Liver (tissue), 9 donors: ENCODE measurements around the gene CD160. TPM values are rescaled to one million over a fixed set of nuclear protein-coding genes. Genes with fewer than 3 reads are reported as not detected.

Source experiments
- DNase-seq: peaks from one replicate; pipeline ENCODE4 v3.0.0-alpha.2; 2017; ENCODE audit warnings: low spot score
- H3K27ac ChIP-seq, 2 donors: one replicate each; pipeline ENCODE4 v1.7.0; 2013; ENCODE audit warnings: inconsistent platforms in 2 of 2, low read length in 2 of 2, control low read depth in 1 of 2, low read depth in 1 of 2, mild to moderate bottlenecking in 1 of 2
- H3K27me3 ChIP-seq, 4 donors: one replicate each; pipeline versions ENCODE4 v1.6.1 to v1.7.0; 2013; ENCODE audit warnings: low read length in 3 of 4, inconsistent platforms in 1 of 4, mild to moderate bottlenecking in 1 of 4, moderate library complexity in 1 of 4; ENCODE audit not compliant: control insufficient read depth in 4 of 4, insufficient read depth in 4 of 4
- H3K36me3 ChIP-seq, 4 donors: one replicate each; pipeline versions ENCODE4 v1.6.1 to v1.7.0; 2013; ENCODE audit warnings: low read length in 3 of 4, mild to moderate bottlenecking in 3 of 4, low read depth in 1 of 4, moderate library complexity in 1 of 4; ENCODE audit not compliant: control insufficient read depth in 4 of 4, insufficient read depth in 3 of 4
- H3K4me1 ChIP-seq, 4 donors: one replicate each; pipeline versions ENCODE4 v1.6.1 to v1.7.0; 2013; ENCODE audit warnings: low read length in 3 of 4, mild to moderate bottlenecking in 3 of 4, moderate library complexity in 1 of 4; ENCODE audit not compliant: control insufficient read depth in 4 of 4, insufficient read depth in 4 of 4
- H3K4me3 ChIP-seq, 3 donors: one replicate each; pipeline versions ENCODE4 v1.6.1 to v1.7.0; 2013; ENCODE audit warnings: low read length in 3 of 3, control low read depth in 1 of 3, low read depth in 1 of 3, mild to moderate bottlenecking in 1 of 3
- H3K9ac ChIP-seq, 2 donors: one replicate each; pipeline ENCODE4 v1.7.0; 2013; ENCODE audit warnings: low read length in 2 of 2, mild to moderate bottlenecking in 2 of 2, moderate library complexity in 2 of 2, control low read depth in 1 of 2, low read depth in 1 of 2
- H3K9me3 ChIP-seq, 4 donors: one replicate each; pipeline versions ENCODE4 v1.6.1 to v1.7.0; 2013; ENCODE audit warnings: low read length in 3 of 4; ENCODE audit not compliant: control insufficient read depth in 4 of 4
- FOXA1 ChIP-seq: IDR thresholded peaks from 2 replicates; pipeline ENCODE4 v1.6.1; 2016; ENCODE audit warnings: antibody characterized with exemption
- FOXA2 ChIP-seq: IDR thresholded peaks from 2 replicates; pipeline ENCODE4 v1.6.1; 2016; ENCODE audit warnings: antibody characterized with exemption
- GABPA ChIP-seq, 2 donors: IDR thresholded peaks in 1 of 2; conservative IDR thresholded peaks in 1 of 2; 2 replicates each; pipeline ENCODE4 v1.6.1; 2016; ENCODE audit warnings: antibody characterized with exemption in 2 of 2, mild to moderate bottlenecking in 1 of 2, moderate library complexity in 1 of 2
- HNF4A ChIP-seq, 2 donors: conservative IDR thresholded peaks; 2 replicates each; pipeline ENCODE4 v1.6.1; 2016; ENCODE audit warnings: antibody characterized with exemption in 2 of 2, mild to moderate bottlenecking in 2 of 2
- HNF4G ChIP-seq: IDR thresholded peaks from 2 replicates; pipeline ENCODE4 v1.6.1; 2016; ENCODE audit warnings: antibody characterized with exemption
- JUND ChIP-seq, 2 donors: IDR thresholded peaks; 2 replicates each; pipeline ENCODE4 v1.6.1; 2016; ENCODE audit warnings: antibody characterized with exemption in 2 of 2
- NR2F2 ChIP-seq: IDR thresholded peaks from 2 replicates; pipeline ENCODE4 v1.6.1; 2016; ENCODE audit warnings: antibody characterized with exemption
- RAD21 ChIP-seq, 2 donors: IDR thresholded peaks; 2 replicates each; pipeline ENCODE4 v1.6.1; 2016; ENCODE audit warnings: antibody characterized with exemption in 2 of 2, mild to moderate bottlenecking in 2 of 2
- RXRA ChIP-seq, 2 donors: IDR thresholded peaks; 2 replicates each; pipeline ENCODE4 v1.6.1; 2017 to 2018; ENCODE audit warnings: antibody characterized with exemption in 2 of 2, mild to moderate bottlenecking in 1 of 2
- SP1 ChIP-seq: IDR thresholded peaks from 2 replicates; pipeline ENCODE4 v1.6.1; 2018; ENCODE audit warnings: antibody characterized with exemption, mild to moderate bottlenecking
- TAF1 ChIP-seq: conservative IDR thresholded peaks from 2 replicates; pipeline ENCODE4 v1.6.1; 2016; ENCODE audit warnings: antibody characterized with exemption, mild to moderate bottlenecking
- WGBS: extraction: QIAGEN DNeasy Blood & Tissue Kit; methylation state at CpG from one replicate; pipeline ENCODE4 v1.1.7; 2013; 5-methylcytosine and 5-hydroxymethylcytosine counted together
- polyA plus RNA-seq, 2 donors: library from polyadenylated mRNA; stranded (reverse) in 1 of 2; unstranded in 1 of 2; fragments of 200-250 nt in 1 of 2; fragments of >200 nt in 1 of 2; fragmentation: Nextera tagmentation in 1 of 2; extraction: Ambion mirVana in 1 of 2; gene quantifications; one replicate each; pipeline versions ENCODE4 v1.2.1 to v1.2.3, GENCODE V29; 2013 to 2015
- total RNA-seq, 2 donors: library from RNA; depleted of rRNA; stranded (reverse); fragments of >200 nt; gene quantifications; one replicate each; pipeline ENCODE4 v1.2.3, GENCODE V29; 2014
- TF ChIP-seq, protein P1 (sequence below): IDR thresholded peaks from 2 replicates; pipeline ENCODE4 v1.6.1; 2016; ENCODE audit warnings: antibody characterized with exemption
- TF ChIP-seq, protein P2 (sequence below): IDR thresholded peaks from 2 replicates; pipeline ENCODE4 v1.6.1; 2016; ENCODE audit warnings: antibody characterized with exemption, mild to moderate bottlenecking
- donor health status: healthy.
- donor health status: healthy.
- donor health status: healthy.
- donor health status: healthy.
- donor health status: healthy.

Gene CD160
- total and polyA plus RNA-seq, 4 donors = 0.54 to 1.4 (median 1.1) TPM

DNA sequence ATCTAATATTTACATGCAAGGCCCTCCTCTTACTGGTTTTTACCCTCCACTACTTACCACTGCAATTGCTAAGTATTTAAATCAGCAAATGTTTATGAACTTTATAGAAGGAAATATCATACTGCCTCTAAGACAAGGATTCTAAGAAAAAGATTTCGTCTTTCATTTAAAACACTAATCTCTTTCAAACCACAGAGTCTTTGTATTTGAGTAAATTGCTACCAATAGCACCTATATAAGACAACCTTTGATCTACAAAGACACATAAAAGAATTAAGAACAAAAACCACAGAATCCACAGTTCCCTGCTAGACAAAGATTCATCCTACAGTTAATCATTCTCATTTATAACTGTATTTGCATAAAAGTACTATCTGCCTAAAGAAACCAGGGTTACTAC is 67.0 kb downstream of the CD160 start:
- no peaks in the 10 kb centered on the region for H3K27me3 ChIP-seq
- H3K36me3 ChIP-seq = peaks cover 0 to 12% (median 2%) of the 10 kb centered on the region in 4 donors
- no peak overlapping the region for H3K9ac ChIP-seq
- DNase-seq = no peak
- peaks cover 0 to 6% (median 1%) of the 10 kb centered on the region in 4 donors for H3K4me1 ChIP-seq
- H3K9me3 ChIP-seq = no peaks in the 10 kb centered on the region
- H3K27ac ChIP-seq = no peak overlapping the region
- H3K4me3 ChIP-seq = no peak overlapping the region
- WGBS = 91% methylated on average over 1 of the region's 1 CpG
- TF ChIP-seq RXRA (IDR thresholded peaks at IDR 0.05) = no peak
- TF ChIP-seq FOXA2 = no peak
- no peak for TF ChIP-seq HNF4A (conservative IDR thresholded peaks at IDR 0.05)
- no peak for TF ChIP-seq FOXA1
- no peak for TF ChIP-seq RAD21 (IDR thresholded peaks at IDR 0.05)
- no peak for TF ChIP-seq SP1
- TF ChIP-seq TAF1 = no peak
- TF ChIP-seq JUND (IDR thresholded peaks at IDR 0.05) = no peak
- TF ChIP-seq GABPA (IDR thresholded peaks at IDR 0.05 in 1 of 2, conservative IDR thresholded peaks at IDR 0.05 in 1 of 2) = no peak

DNA sequence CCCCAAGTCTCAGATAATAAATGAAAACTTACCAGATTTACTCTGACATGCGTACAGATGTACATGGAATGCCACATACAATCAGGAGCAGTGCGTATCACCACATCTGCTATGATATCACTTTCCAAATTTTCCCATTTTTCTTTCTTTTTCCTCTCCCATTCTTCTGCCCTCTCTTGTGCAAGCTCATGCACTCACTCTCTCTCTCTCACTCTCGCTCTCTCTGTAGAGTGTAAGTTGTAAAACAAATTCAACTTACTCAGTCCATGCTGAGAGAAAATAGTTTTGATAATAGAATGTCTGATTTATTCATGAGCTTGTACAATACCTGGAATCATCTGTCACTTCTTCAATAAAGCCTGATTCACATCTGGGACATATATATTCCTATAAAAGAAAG is 69.3 kb downstream of the CD160 start:
- no peaks in the 10 kb centered on the region for H3K4me1 ChIP-seq
- H3K27me3 ChIP-seq = no peaks in the 10 kb centered on the region
- 98% methylated on average over 3 of the region's 3 CpGs for WGBS
- no peak overlapping the region for H3K27ac ChIP-seq
- peaks cover 0 to 9% (median 2%) of the 10 kb centered on the region in 4 donors for H3K36me3 ChIP-seq
- no peak for TF ChIP-seq TAF1
- no peak for TF ChIP-seq HNF4A (conservative IDR thresholded peaks at IDR 0.05)
- no peak for TF ChIP-seq NR2F2
- TF ChIP-seq, protein P1, sequence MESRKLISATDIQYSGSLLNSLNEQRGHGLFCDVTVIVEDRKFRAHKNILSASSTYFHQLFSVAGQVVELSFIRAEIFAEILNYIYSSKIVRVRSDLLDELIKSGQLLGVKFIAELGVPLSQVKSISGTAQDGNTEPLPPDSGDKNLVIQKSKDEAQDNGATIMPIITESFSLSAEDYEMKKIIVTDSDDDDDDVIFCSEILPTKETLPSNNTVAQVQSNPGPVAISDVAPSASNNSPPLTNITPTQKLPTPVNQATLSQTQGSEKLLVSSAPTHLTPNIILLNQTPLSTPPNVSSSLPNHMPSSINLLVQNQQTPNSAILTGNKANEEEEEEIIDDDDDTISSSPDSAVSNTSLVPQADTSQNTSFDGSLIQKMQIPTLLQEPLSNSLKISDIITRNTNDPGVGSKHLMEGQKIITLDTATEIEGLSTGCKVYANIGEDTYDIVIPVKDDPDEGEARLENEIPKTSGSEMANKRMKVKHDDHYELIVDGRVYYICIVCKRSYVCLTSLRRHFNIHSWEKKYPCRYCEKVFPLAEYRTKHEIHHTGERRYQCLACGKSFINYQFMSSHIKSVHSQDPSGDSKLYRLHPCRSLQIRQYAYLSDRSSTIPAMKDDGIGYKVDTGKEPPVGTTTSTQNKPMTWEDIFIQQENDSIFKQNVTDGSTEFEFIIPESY = no peak
- no peak for TF ChIP-seq HNF4G
- no peak for TF ChIP-seq SP1
- TF ChIP-seq, protein P2, sequence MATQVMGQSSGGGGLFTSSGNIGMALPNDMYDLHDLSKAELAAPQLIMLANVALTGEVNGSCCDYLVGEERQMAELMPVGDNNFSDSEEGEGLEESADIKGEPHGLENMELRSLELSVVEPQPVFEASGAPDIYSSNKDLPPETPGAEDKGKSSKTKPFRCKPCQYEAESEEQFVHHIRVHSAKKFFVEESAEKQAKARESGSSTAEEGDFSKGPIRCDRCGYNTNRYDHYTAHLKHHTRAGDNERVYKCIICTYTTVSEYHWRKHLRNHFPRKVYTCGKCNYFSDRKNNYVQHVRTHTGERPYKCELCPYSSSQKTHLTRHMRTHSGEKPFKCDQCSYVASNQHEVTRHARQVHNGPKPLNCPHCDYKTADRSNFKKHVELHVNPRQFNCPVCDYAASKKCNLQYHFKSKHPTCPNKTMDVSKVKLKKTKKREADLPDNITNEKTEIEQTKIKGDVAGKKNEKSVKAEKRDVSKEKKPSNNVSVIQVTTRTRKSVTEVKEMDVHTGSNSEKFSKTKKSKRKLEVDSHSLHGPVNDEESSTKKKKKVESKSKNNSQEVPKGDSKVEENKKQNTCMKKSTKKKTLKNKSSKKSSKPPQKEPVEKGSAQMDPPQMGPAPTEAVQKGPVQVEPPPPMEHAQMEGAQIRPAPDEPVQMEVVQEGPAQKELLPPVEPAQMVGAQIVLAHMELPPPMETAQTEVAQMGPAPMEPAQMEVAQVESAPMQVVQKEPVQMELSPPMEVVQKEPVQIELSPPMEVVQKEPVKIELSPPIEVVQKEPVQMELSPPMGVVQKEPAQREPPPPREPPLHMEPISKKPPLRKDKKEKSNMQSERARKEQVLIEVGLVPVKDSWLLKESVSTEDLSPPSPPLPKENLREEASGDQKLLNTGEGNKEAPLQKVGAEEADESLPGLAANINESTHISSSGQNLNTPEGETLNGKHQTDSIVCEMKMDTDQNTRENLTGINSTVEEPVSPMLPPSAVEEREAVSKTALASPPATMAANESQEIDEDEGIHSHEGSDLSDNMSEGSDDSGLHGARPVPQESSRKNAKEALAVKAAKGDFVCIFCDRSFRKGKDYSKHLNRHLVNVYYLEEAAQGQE = no peak
- no peak overlapping the region for H3K4me3 ChIP-seq
- DNase-seq = no peak
- H3K9ac ChIP-seq = no peak overlapping the region
- no peaks in the 10 kb centered on the region for H3K9me3 ChIP-seq

Other genes starting within 250 kb of the CD160 start
- 10 to 100 TPM; 27.2 to 28.4 TPM for gene GPR89A, start 111.5 kb upstream of the CD160 start, total RNA-seq
- 10 to 100 TPM; 10.7 to 28.7 TPM for gene GPR89A, start 111.5 kb upstream of the CD160 start, polyA plus RNA-seq
- gene PDZK1, start 12.1 kb upstream of the CD160 start, total RNA-seq = 10 to 100 TPM; 40.5 to 85.4 TPM
- gene PDZK1, start 12.1 kb upstream of the CD160 start, polyA plus RNA-seq = 10 to 100 TPM; 42.0 to 79.2 TPM
- gene RNF115, start 104.6 kb downstream of the CD160 start, total RNA-seq = 10 to 100 TPM in 1 of 2 donors, 1 to 10 TPM in 1; 8.5 to 10.0 TPM
- 1 to 10 TPM; 3.2 to 6.7 TPM for gene RNF115, start 104.6 kb downstream of the CD160 start, polyA plus RNA-seq
- gene POLR3C, start 104.7 kb downstream of the CD160 start, total RNA-seq = 10 to 100 TPM; 12.6 to 22.0 TPM
- gene POLR3C, start 104.7 kb downstream of the CD160 start, polyA plus RNA-seq = 1 to 10 TPM; 6.3 to 8.5 TPM
- 1 to 10 TPM in 1 of 2 donors, under 1 TPM in 1; 0.59 to 2.1 TPM for gene NUDT17, start 126.1 kb downstream of the CD160 start, total RNA-seq
- gene NUDT17, start 126.1 kb downstream of the CD160 start, polyA plus RNA-seq = 1 to 10 TPM in 1 of 2 donors, under 1 TPM in 1; 0.78 to 1.3 TPM
- gene PIAS3, start 139.6 kb downstream of the CD160 start, total RNA-seq = 1 to 10 TPM; 1.7 to 3.4 TPM
- 1 to 10 TPM; 4.5 to 6.3 TPM for gene PIAS3, start 139.6 kb downstream of the CD160 start, polyA plus RNA-seq
- 1 to 10 TPM in 1 of 2 donors, under 1 TPM in 1; 0.05 to 1.2 TPM for gene ANKRD35, start 166.4 kb downstream of the CD160 start, total RNA-seq
- 1 to 10 TPM; 1.6 to 1.9 TPM for gene ANKRD35, start 166.4 kb downstream of the CD160 start, polyA plus RNA-seq
- gene ITGA10, start 190.6 kb downstream of the CD160 start, total RNA-seq = 1 to 10 TPM in 1 of 2 donors, under 1 TPM in 1; 0.23 to 2.2 TPM
- under 1 TPM; 0.20 to 0.61 TPM for gene ITGA10, start 190.6 kb downstream of the CD160 start, polyA plus RNA-seq
- gene PEX11B, start 199.2 kb downstream of the CD160 start, total RNA-seq = 10 to 100 TPM; 13.4 to 18.2 TPM
- 10 to 100 TPM; 14.0 to 21.0 TPM for gene PEX11B, start 199.2 kb downstream of the CD160 start, polyA plus RNA-seq
- gene RBM8A, start 208.0 kb downstream of the CD160 start, total RNA-seq = 10 to 100 TPM; 48.8 to 62.5 TPM
- gene RBM8A, start 208.0 kb downstream of the CD160 start, polyA plus RNA-seq = 10 to 100 TPM; 52.6 to 66.2 TPM
- 1 to 10 TPM; 6.5 to 8.6 TPM for gene LIX1L, start 238.5 kb downstream of the CD160 start, total RNA-seq
- gene LIX1L, start 238.5 kb downstream of the CD160 start, polyA plus RNA-seq = 1 to 10 TPM; 4.6 to 6.0 TPM
- under 1 TPM in 1 of 2 donors, not detected in 1; 0.17 TPM for gene ANKRD34A, start 245.1 kb downstream of the CD160 start, total RNA-seq
- under 1 TPM; 0.06 to 0.13 TPM for gene ANKRD34A, start 245.1 kb downstream of the CD160 start, polyA plus RNA-seq
- gene POLR3GL, start 245.2 kb downstream of the CD160 start, total RNA-seq = 10 to 100 TPM; 11.9 to 12.7 TPM
- 10 to 100 TPM; 19.8 to 23.4 TPM for gene POLR3GL, start 245.2 kb downstream of the CD160 start, polyA plus RNA-seq